Activated CD8-positive, alpha-beta memory T cell treated with anti-CD3 and anti-CD28 coated beads for 1 hour (primary cell): ENCODE results near the gene MAPT.

Experiments
- DNase-seq, 2 donors: peaks; one replicate each; pipeline ENCODE4 v3.0.0-alpha.2; 2020; ENCODE audit warnings: low read depth in 1 of 2; ENCODE audit errors: extremely low read depth in 1 of 2

Gene MAPT

DNA sequence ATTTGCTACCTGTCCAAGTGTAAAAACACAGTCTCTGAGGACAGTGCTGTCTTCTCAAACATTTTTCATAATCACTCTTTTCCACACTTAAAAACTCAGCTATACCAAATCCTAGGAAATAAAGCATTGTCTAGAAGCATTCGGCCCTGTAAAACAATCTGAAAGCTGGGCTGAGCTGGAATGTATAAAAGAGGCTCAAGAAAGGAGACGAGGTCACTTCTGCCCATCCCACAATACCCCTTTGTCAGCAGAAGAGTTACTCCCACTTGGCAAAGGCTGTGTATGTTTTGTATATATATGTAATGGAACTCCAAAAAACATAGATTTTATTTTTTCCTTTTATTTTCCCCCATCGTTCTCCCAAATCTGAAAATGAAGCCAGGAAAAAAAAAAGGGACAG, 148.6 kb downstream of the MAPT start:
- DNase-seq = no peak

DNA sequence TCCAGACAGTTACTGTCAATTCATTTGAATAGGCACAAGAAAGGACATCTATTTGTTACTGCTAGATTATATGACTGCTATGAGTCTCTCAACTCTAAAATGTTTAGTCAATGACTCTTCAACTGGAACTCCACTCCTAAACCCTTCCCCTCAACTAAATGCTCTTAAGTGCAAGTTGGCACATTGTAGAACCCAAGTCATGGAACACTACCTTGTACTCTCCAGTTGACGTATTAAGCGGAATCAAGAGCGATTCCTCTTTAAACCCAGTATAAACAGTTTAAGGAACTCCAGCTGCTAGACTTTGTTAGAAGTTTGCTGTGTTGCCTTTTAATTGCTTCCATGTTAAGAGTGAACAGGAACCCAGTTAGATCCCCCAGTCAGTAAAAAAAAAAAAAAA, 149.3 kb downstream of the MAPT start:
- DNase-seq = no peak

DNA sequence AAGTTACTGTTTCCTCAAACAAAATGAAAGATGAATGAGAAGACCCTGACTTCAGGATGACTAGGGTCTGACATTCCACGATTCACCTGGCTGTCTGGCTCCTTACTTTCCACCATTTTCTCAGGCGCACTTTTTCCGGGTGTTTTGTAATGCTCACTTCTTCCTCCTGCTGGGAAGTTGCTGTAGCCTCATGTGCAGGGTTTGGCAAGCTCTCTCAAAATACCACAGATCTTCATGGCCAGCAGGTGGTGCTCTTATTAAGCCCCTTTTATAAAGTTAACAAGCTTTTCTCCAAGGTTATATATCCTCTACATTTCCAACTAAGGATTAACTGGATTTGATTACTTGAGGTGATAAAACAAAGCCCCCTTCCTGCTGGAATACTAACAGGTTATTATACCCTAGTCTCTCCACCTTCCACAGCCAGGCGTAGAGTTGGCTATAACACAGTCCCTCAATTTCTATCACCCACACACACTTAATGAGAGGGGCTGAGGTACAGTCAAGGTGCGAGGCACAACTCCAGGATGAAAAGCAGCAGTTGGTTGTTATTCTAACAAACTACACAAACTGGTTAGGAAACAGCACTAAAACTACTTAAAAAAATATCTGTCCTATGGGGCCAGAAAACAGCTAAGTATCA, 150.1 kb downstream of the MAPT start:
- peak in 1 of 2 donors; percentile 23 for DNase-seq

DNA sequence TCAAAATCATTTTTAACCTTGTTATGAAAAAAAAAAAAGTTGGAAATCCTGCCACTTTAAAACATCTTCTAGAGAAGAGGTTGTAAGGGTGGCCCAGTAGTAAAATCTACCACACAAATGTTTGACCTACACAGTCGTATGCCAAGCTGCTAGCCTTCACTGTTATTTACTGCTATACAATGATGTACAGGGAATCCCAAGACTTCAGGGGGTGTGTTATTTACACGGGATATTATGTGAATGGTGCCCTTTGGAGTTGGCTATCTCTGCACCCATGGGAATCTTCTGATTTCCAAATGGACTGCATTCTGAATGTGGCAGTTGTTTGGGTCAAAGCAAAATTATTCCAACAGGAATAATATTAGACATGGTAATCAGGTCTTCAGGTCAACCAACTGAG, 150.6 kb downstream of the MAPT start:
- no peak for DNase-seq

DNA sequence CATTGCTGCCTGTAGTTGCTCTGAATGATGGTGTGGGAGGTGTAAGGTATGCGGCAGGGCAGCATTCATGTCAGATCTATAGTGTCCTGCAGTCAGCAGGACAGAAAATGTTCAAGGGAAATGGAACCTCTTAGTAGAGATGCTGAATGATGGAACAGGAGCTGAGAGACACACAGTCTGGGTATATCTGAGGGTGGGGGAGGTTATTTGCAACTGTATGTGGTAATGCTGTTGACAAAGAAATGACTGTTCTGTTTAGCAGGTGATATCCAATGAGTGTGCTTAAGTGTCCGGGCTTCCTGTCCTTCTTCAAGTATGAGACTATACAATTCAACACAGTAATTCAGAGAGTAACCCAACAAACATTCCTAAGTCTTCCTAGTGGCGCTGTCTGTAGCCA, 151.3 kb downstream of the MAPT start:
- no peak for DNase-seq

DNA sequence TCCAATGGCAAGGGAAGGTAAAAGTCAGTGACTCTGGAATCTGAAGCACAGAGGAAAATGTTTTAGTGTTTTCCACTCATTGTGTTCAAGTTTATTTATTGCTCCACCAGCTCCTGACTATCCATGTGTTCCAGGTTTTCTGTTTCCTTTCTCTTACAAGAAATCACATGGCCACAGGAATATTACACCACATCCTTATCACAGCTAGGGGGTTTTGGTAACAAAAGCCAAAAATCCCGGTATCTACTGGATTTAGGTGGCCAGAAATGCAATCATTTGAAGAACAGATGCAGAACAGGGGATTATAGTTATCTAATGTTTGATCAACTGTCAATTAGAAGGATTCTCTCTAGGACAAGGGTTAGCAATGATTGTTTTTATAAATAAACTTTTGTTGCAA, 152.6 kb downstream of the MAPT start:
- DNase-seq = no peak

DNA sequence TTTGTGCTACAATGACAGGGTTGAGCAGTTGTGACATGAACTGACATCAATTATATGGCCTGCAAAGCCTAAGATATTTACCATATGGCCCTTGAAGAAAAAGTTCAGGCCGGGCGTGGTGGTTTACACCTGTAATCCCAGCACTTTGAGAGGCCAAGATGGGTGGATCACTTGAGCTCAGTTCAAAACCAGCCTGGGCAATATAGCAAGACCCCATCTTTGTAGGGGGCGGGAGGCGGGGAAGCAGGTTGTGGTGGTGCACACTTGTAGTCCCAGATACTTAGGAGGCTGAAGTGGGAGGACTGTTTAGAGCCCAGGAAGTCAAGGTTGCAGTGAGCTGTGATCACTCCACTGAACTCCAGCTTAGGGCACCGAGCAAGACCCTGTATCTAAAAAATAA, 153.0 kb downstream of the MAPT start:
- DNase-seq = no peak

DNA sequence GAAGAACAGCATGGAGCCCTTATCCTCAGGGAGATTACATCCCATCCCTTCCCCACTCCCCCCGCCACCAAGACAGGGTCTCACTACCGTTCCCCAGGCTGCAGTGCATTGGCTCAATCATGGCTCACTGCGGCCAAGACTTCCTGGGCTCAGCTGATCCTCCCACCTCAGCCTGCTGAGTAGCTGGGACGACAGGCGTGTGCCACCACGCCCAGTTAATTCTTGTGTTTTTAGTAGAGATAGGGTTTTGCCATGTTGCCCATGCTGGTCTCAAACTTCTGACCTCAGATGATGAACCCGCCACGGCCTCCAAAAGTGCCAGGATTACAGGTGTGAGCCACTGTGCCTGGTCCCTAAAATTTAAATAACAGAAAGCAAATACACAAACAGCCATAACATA, 153.5 kb downstream of the MAPT start:
- no peak for DNase-seq

DNA sequence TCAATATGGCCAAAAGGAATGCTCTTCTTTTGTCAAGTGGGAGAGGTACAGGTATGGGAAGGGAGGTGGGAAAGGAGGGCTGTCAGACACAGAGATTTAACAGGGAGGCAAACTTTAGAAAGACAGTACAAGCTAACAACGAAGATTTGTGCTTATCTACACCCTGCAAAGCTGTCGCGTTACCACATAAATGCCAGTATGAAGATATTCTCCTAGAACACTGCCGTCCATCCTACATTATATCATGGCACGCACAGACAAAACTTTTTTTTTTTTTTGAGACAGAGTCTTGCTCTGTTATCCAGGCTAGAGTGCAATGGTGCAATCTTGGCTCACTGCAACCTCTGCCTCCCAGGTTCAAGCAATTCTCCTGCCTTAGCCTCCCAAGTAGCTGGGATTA, 155.3 kb downstream of the MAPT start:
- DNase-seq = no peak

DNA sequence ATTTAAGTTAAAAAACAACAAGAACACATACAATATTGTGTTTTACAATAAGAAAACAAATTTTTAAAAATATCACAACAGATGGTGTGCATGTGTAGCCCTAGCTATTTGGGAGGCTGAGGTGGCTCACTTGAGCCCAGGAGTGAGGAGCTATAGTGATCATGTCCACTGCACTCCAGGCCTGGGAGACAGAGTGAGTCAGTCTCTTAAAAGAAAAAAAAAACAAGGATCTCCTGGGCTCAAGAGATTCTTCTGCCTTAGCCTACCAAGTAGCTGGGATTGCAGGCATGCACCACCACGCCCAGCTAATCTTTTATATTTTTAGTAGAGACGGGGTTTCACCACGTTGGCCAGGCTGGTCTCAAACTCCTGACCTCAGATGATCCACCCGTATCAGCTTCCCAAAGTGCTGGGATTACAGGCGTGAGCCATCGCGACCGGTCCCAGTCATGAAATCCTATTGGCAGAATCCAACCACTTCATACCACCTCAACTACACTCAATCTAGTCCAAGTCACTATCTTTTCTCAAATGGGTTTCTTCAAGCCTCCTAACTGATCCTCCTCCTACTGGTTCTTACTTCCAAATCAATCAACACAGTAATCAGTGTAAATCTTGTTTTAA, 159.7 kb downstream of the MAPT start:
- DNase-seq = no peak

DNA sequence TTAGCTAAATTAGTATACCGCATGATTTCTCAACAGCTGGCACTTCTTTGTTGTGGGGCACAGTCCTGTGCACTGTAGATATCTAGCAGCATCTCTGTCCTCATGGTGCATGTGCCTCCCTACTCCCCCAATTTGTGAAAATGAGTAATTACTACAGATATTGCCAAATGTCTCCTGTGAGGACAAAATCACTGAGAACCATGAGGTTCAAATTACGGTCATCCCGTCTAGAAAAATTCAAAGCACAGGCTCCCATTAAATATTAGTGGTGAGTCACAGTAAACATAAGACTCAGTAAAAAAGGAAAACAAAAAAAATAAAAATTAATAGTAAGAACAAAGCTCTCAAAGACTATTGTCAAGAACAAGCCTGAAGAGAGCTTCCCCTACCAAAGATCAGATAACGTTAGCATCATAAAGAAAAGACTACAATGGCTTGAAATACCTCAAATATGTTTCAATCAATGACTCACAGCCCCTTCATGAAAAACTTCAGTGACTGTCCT, 162.5 kb downstream of the MAPT start:
- DNase-seq = no peak

DNA sequence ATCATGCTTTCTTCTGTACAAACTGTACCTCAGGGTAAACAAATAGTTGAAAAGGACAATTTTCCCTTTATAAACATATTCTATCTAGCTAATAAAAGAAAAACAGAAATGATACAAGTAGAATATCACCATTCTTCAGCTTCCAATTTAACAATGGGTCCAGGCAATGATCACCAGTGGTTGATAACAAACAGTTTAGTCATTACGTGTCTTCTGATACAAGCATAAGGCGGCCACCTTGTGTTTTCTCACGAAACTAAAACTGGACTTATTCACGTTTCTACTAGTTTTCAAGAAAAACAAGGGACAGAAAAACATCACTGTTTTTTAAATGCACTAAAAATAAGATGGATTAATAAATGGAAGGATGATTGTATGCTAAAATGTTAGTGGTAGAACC, 163.0 kb downstream of the MAPT start:
- DNase-seq = no peak

DNA sequence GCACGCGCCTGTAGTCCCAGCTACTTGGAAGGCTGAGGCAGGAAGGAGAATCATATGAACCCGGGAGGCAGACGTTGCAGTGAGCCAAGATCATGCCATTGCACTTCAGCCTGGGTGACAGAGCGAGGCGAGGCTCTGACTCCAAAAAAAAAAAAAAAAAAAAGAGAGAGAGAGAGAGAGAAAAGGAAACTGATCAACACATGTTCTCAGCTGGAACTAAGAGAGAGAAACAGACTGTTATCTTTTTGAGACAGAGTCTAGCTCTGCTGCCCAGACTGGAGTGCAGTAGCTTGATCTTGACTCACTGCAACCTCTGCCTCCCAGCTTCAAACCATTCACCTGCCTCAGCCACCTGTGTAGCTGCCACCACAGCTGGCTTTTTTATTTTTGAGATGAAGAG, 165.1 kb downstream of the MAPT start:
- no peak for DNase-seq

DNA sequence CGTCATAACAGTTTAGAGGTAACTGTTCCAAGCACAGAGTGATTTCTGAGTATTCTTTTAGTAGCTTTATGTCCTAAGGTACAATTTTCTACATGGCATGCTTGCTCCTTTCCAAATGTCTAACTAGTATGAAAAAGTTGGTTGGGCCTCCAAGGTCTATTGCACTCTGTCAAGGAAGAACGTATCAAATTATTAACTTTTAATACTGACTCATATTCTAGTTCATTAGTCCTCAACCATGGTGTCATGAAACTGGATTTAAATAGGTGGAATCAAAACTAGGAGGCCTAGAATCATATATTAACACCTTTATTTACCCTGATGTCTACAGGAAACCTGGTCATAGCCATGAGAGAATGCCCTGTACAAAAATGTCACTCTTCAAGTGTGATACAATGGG, 166.1 kb downstream of the MAPT start:
- no peak for DNase-seq

DNA sequence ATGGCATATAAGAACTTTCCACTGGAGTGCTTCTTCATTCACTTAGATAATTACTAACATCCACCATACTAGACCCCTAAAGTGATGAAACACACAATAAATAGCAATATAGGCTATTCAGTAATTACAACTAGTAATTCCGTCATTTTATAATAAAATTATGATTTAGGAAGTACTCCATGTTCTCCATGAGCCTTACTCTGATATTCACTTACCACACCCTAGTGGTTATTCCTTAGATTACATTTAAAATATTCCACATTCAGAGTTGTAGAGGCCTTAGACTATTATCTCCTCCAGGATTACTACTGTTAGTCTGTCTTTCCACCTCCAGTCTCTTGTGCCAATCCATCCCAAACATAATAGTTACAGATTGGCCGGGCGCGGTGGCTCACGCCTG, 167.1 kb downstream of the MAPT start:
- no peak for DNase-seq

DNA sequence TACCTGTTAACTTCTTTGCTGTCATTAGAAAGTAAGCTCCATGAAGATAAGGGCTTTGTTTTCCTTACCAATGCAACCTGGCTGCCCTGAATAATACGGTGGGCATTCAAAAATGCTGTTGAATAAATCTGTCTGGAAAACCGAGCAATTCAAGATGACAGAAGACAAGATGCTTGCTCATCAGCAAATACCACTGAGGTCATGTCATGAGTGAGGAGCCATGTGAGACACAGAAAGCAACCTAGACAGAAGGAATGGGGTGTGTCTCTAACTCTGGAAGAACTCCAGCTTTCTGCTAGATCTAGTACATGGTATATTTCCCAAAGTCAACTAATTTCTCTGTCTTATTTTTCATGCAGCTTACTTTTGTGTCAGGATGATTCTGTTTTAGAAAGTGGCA, 168.9 kb downstream of the MAPT start:
- DNase-seq = no peak

DNA sequence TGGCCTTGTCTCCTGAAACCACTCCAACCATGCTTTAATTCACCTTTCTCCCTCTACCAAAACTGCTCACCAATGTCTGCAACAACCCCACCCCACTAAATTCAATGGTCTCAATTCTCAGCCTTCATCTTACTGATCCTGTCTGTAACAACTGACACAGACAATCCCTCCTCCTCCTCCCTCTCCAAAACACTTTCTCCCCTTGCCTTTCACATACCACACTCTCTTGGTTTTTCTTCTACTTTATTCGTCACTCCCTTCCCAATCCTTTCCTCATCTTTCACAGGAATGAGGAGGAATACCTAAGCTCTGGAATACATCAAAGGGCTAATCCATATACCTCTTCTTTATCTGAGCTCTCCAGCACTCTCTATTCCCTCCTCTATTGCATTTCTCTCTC, 170.1 kb downstream of the MAPT start:
- no peak for DNase-seq

DNA sequence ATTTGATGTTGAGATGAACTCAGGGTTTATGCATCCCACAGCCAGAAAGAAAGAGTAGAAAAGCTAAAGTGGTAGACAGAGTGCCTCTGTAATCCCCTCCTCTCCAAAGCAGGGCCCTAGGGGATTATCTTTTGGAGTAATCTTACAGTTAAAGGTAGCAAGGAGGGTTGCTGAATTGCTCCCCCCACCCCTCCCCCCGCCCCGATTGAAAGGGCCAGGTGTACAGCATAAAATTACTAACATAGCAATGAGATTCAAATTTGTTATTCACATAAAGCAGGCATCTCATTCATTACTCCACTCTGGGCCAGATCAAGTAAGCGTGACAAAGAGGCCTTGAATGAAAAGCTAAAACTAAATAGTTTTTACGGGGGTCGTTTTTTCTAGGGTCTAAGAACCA, 177.4 kb downstream of the MAPT start:
- DNase-seq = no peak

DNA sequence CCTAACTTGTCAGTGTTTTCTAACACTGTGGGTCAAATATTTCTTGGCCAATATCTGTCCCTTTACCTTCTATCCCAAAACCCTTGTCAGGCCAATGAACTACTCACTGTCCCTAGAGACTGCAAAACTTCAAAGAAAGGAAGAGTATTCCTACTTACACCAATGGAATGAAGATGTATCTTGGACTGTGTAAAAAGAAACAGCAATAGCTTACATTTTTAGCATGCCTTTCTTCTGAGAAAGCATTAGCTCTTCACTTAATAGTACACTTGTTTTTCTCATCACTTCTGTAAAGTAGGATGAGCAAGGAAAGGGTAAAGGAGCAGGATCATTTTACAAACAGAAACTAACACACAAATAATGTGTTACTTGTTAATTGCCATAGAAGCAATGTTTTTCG, 178.6 kb downstream of the MAPT start:
- no peak for DNase-seq

DNA sequence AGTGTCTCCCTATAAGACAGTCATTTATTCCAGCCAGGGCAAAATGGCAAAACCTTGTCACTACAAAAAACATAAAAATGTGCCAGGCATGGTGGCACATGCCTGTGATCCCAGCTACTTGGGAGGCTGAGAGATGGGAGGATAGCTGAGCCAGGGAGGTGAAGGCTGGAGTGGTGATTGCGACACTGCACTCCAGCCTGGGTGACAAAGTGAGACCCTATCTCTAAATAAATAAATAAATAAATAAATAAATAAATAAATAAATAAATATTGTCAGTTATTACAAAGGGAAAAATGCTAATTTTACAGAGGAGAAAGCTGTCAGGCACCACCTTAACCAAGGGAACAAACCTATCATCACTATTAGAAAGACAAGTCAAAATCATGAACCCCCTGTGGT, 180.2 kb downstream of the MAPT start:
- no peak for DNase-seq
